COLO668 (cell line): ENCODE results near the gene RASSF1.
A peak's percentile ranks its signal among the peaks of the same experiment; 100 is the strongest.

Experiments
- DNase-seq: peaks from one replicate; lab custom pipeline; 2025; ENCODE audit not compliant: unreplicated experiment; lab: John Stamatoyannopoulos, UW

Gene RASSF1

GRCh38 chr3:50365842-50366220 is 25.2 kb upstream of the RASSF1 start:
- DNase-seq, result no peak

- no peak for DNase-seq
Observed at GRCh38 chr3:50365080-50365841, 24.6 kb upstream of the RASSF1 start.

GRCh38 chr3:50364573-50365079 is 24.0 kb upstream of the RASSF1 start:
- no peak for DNase-seq

GRCh38 chr3:50359760-50360110 is 19.1 kb upstream of the RASSF1 start:
- DNase-seq, result no peak

- DNase-seq, result peak; percentile 91
Observed at GRCh38 chr3:50358911-50359759, 18.5 kb upstream of the RASSF1 start, which contains the start of gene TMEM115. TSS of gene TMEM115 (minus strand) at chr3:50359521. CDS start at chr3:50359063, 458 bp downstream.

- peak; percentile 17 for DNase-seq
Observed at GRCh38 chr3:50358355-50358910, 17.8 kb upstream of the RASSF1 start.

GRCh38 chr3:50357481-50357880 is 16.8 kb upstream of the RASSF1 start:
- DNase-seq, result no peak

GRCh38 chr3:50356553-50356952 is 15.9 kb upstream of the RASSF1 start:
- DNase-seq, result peak; percentile 10

GRCh38 chr3:50355829-50356552 is 15.4 kb upstream of the RASSF1 start:
- no peak for DNase-seq

GRCh38 chr3:50354850-50355249 is 14.2 kb upstream of the RASSF1 start:
- no peak for DNase-seq

GRCh38 chr3:50354186-50354764 is 13.6 kb upstream of the RASSF1 start:
- no peak for DNase-seq

- no peak for DNase-seq
Observed at GRCh38 chr3:50353245-50354004, 12.8 kb upstream of the RASSF1 start.

GRCh38 chr3:50352781-50353180 is 12.1 kb upstream of the RASSF1 start:
- DNase-seq, result peak; percentile 8

GRCh38 chr3:50351323-50351697 is 10.7 kb upstream of the RASSF1 start:
- peak; percentile 25 for DNase-seq

GRCh38 chr3:50350527-50351322 is 10.1 kb upstream of the RASSF1 start, which contains the start of the genes CYB561D2 and NPRL2:
TSS of gene CYB561D2 (plus strand) at chr3:50350862. CDS start at chr3:50351434, 572 bp downstream.
TSS of gene NPRL2 (minus strand) at chr3:50350775. CDS start at chr3:50350652, 123 bp downstream.
- peak; percentile 90 for DNase-seq

GRCh38 chr3:50350213-50350526 is 9.5 kb upstream of the RASSF1 start:
- no peak for DNase-seq

- DNase-seq, result peak; percentile 56
Observed at GRCh38 chr3:50347187-50347813, 6.7 kb upstream of the RASSF1 start.

- DNase-seq, result no peak
Observed at GRCh38 chr3:50345586-50346234, 5.1 kb upstream of the RASSF1 start, which contains the start of gene ZMYND10. TSS of gene ZMYND10 (minus strand) at chr3:50345732. CDS start at chr3:50345579, 153 bp downstream.
